DOHH2 (cell line): Measurements from ENCODE around the gene SLC39A11.

ENCODE experiments used
- H3F3A ChIP-seq: fragments of 200-600 bp; sonication (generic), shearing (Covaris generic); 2 replicates; pipeline ENCODE4 v1.6.0; 2016; ENCODE audit warnings: antibody characterized with exemption, mild to moderate bottlenecking; ENCODE audit not compliant: control insufficient read depth, insufficient read depth
- H3K27ac ChIP-seq: fragments of 200-600 bp; sonication (generic); 2 replicates; pipeline ENCODE4 v1.5.1; 2014; ENCODE audit warnings: low read depth, mild to moderate bottlenecking, low read length, moderate library complexity
- H3K27me3 ChIP-seq: fragments of 200-600 bp; sonication (generic); 2 replicates; pipeline ENCODE4 v1.6.1; 2014; ENCODE audit warnings: mild to moderate bottlenecking, low read length, mixed read lengths; ENCODE audit not compliant: control insufficient read depth
- H3K36me3 ChIP-seq: fragments of 200-600 bp; sonication (generic); 2 replicates; pipeline ENCODE4 v1.6.1; 2014; ENCODE audit warnings: mild to moderate bottlenecking, low read length, moderate library complexity, mixed read lengths; ENCODE audit not compliant: control insufficient read depth
- H3K4me1 ChIP-seq: fragments of 200-600 bp; sonication (generic); 2 replicates; pipeline ENCODE4 v1.6.1; 2014; ENCODE audit warnings: mild to moderate bottlenecking, low read length, mixed read lengths; ENCODE audit not compliant: control insufficient read depth
- H3K4me2 ChIP-seq: fragments of 200-600 bp; sonication (generic); 2 replicates; pipeline ENCODE4 v1.6.0; 2014; ENCODE audit warnings: mild to moderate bottlenecking, low read length, moderate library complexity
- H3K4me3 ChIP-seq: fragments of 200-600 bp; sonication (generic); 2 replicates; pipeline ENCODE4 v1.5.1; 2014; ENCODE audit warnings: mild to moderate bottlenecking, low read length, mixed read lengths
- H3K79me2 ChIP-seq: fragments of 200-600 bp; sonication (generic); 2 replicates; pipeline ENCODE4 v1.6.1; 2014; ENCODE audit warnings: mild to moderate bottlenecking, low read length, mixed read lengths; ENCODE audit not compliant: control insufficient read depth
- H3K9me2 ChIP-seq: fragments of 200-600 bp; sonication (generic); replicated peaks from 2 replicates; pipeline ENCODE4 v1.6.1; 2014; ENCODE audit warnings: mild to moderate bottlenecking, low read length, mixed read lengths; ENCODE audit not compliant: control insufficient read depth
- H3K9me3 ChIP-seq: fragments of 200-600 bp; sonication (generic); 2 replicates; pipeline ENCODE4 v1.6.1; 2014; ENCODE audit warnings: antibody characterized with exemption, low read length, mixed read lengths; ENCODE audit not compliant: control insufficient read depth, insufficient read depth
- H4K20me1 ChIP-seq: fragments of 200-600 bp; sonication (generic); 2 replicates; pipeline ENCODE4 v1.6.0; 2014; ENCODE audit warnings: low read depth, mild to moderate bottlenecking, antibody characterized with exemption, low read length, moderate library complexity; ENCODE audit not compliant: control insufficient read depth, insufficient read depth
- CTCF ChIP-seq: fragments of 200-600 bp; sonication (generic); IDR thresholded peaks from one replicate; pipeline ENCODE4 v1.5.1; 2014; ENCODE audit warnings: antibody characterized with exemption, mild to moderate bottlenecking, low read depth, low read length; ENCODE audit not compliant: poor library complexity, severe bottlenecking
- EZH2phosphoT487 ChIP-seq: fragments of 200-600 bp; sonication (generic); IDR thresholded peaks from 2 replicates; pipeline ENCODE4 v1.6.1; 2017; ENCODE audit warnings: borderline replicate concordance, mild to moderate bottlenecking, antibody characterized with exemption, low read length, moderate library complexity, mixed read lengths

Gene SLC39A11

GRCh38 chr17:72927146-72927545, 165.3 kb downstream of the SLC39A11 start:
- Histone ChIP-seq H3K27me3 (no peaks in the 10 kb centered on the region), H3K79me2 (no peaks in the 10 kb centered on the region), H3K36me3 (no peaks in the 10 kb centered on the region), H3K4me3 (no peak overlapping the region), H3K4me1 (no peaks in the 10 kb centered on the region), H3K9me3 (no peaks in the 10 kb centered on the region), H3K4me2 (no peak overlapping the region), H4K20me1 (no peaks in the 10 kb centered on the region), H3F3A (no peaks in the 10 kb centered on the region), H3K9me2 (no peaks in the 10 kb centered on the region), H3K27ac (no peak overlapping the region)
- no peak for TF ChIP-seq EZH2phosphoT487
- TF ChIP-seq CTCF, result no peak

GRCh38 chr17:72926171-72926570, 166.3 kb downstream of the SLC39A11 start:
- Histone ChIP-seq H3K4me1 (no peaks in the 10 kb centered on the region), H3K4me2 (no peak overlapping the region), H3K36me3 (no peaks in the 10 kb centered on the region), H3K79me2 (no peaks in the 10 kb centered on the region), H3F3A (no peaks in the 10 kb centered on the region), H3K27me3 (no peaks in the 10 kb centered on the region), H3K9me3 (no peaks in the 10 kb centered on the region), H3K4me3 (no peak overlapping the region), H4K20me1 (no peaks in the 10 kb centered on the region), H3K9me2 (no peaks in the 10 kb centered on the region), H3K27ac (no peak overlapping the region)
- no peak for TF ChIP-seq EZH2phosphoT487
- no peak for TF ChIP-seq CTCF

GRCh38 chr17:72924196-72924595, 168.3 kb downstream of the SLC39A11 start:
- no peaks in the 10 kb centered on the region for H3K27me3 ChIP-seq
- no peak overlapping the region for H3K4me3 ChIP-seq
- H3K79me2 ChIP-seq, result no peaks in the 10 kb centered on the region
- H3K4me1 ChIP-seq, result no peaks in the 10 kb centered on the region
- no peaks in the 10 kb centered on the region for H4K20me1 ChIP-seq
- H3K27ac ChIP-seq, result no peak overlapping the region
- TF ChIP-seq CTCF (no peak), EZH2phosphoT487 (no peak)
- H3K36me3 ChIP-seq, result no peaks in the 10 kb centered on the region
- H3K4me2 ChIP-seq, result no peak overlapping the region
- H3F3A ChIP-seq, result no peaks in the 10 kb centered on the region
- no peaks in the 10 kb centered on the region for H3K9me3 ChIP-seq
- no peaks in the 10 kb centered on the region for H3K9me2 ChIP-seq

GRCh38 chr17:72922219-72922618, 170.3 kb downstream of the SLC39A11 start:
- Histone ChIP-seq H3K4me1 (no peaks in the 10 kb centered on the region), H3K27me3 (no peaks in the 10 kb centered on the region), H3K4me2 (no peak overlapping the region), H3K9me3 (no peaks in the 10 kb centered on the region), H3K9me2 (no peaks in the 10 kb centered on the region), H3K79me2 (no peaks in the 10 kb centered on the region), H3K36me3 (no peaks in the 10 kb centered on the region), H3K27ac (no peak overlapping the region), H4K20me1 (no peaks in the 10 kb centered on the region), H3F3A (no peaks in the 10 kb centered on the region), H3K4me3 (no peak overlapping the region)
- TF ChIP-seq CTCF (no peak), EZH2phosphoT487 (no peak)
